ENCODE data around the gene MED28.
"Not testable (repeated sequence)": the region's sequence is repeated elsewhere in the genome, so short reads cannot be mapped to it uniquely, and the experiment has no call there.

Gene MED28

DNA sequence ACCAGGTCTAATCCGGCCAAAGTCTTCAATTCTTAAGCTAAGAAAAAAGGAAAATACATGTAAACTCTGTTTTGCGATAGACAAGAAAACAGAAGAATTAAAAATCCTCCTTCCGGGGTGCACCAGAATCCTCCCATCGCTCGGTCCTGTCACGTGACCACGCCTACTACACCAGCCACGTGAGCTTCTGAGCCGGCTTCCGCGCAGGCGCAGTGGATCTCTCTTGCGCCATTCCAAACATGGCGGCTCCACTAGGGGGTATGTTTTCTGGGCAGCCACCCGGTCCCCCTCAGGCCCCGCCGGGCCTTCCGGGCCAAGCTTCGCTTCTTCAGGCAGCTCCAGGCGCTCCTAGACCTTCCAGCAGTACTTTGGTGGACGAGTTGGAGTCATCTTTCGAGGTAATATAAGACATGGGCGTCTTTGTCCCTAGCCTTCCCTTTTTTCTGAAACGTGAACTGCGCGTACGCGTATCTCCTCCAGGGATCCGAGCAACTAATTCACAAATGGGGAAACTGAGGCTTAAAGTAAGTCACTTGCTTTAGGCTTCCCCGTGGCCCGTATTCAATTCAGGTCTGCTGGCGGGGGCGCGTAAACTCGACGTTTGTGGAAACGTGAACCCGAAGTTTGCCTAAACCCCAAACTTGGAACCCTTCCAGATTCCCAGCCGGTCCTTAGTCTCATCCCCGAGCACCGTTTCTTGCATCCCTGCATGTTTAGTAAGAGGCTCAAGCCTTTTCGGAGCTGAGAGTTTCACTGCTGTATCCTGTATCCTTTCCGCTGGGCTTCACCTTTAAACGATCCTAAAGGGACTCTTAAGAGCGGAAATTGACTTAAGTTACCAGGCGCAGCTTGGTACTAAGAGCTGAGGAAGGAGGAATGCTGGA, at the start of gene MED28:
TSS of gene MED28 (plus strand) at position 226 of the 884 bp plus-strand sequence. CDS start at position 240, 14 bp downstream.
- Histone ChIP-seq H4K20me1 (peaks cover 40 to 47% (median 46%) of the 10 kb centered on the region in 11 experiments), H3K27me3 (no peaks in the 10 kb centered on the region), H3K9ac (peak within 1 kb of the TSS; percentile 91 to 98 (median 96)), H3K4me1 (peaks cover 33 to 60% (median 53%) of the 10 kb centered on the region in 10 experiments), H3K4me3 (peak within 1 kb of the TSS; percentile 83 to 95 (median 87)), H3K27ac (peak within 1 kb of the TSS; percentile 88 to 97 (median 94)), H3K4me2 (peak within 1 kb of the TSS; percentile 78 to 97 (median 91)), H3K9me3 (replicated peaks in 1 of 11) (no peaks in the 10 kb centered on the region), H3K36me3 (peaks cover 36 to 45% (median 39%) of the 10 kb centered on the region in 11 experiments)
- peak in 8 of 11 experiments; percentile 12 to 64 (median 46); a peak in 7 of 22 replicates for TF ChIP-seq Cebpa-rat (IDR thresholded peaks at IDR 0.05)

- Histone ChIP-seq H3K27ac (no peak overlapping the region), H4K20me1 (no peaks in the 10 kb centered on the region), H3K36me3 (no peaks in the 10 kb centered on the region), H3K4me2 (no peak overlapping the region), H3K27me3 (no peaks in the 10 kb centered on the region), H3K4me1 (peaks cover 0 to 14% (median 0%) of the 10 kb centered on the region in 10 experiments; a peak in 7 of 20 replicates), H3K9me3 (replicated peaks in 1 of 11) (no peaks in the 10 kb centered on the region), H3K4me3 (no peak overlapping the region), H3K9ac (no peak overlapping the region)
- no peak for TF ChIP-seq Cebpa-rat (IDR thresholded peaks at IDR 0.05)
Measured at GRCh38 chr4:17565846-17566245, 48.6 kb upstream of the MED28 start.

GRCh38 chr4:17567271-17567670, 47.2 kb upstream of the MED28 start:
- no peak overlapping the region for H3K4me2 ChIP-seq
- no peaks in the 10 kb centered on the region for H3K4me1 ChIP-seq
- no peak overlapping the region for H3K27ac ChIP-seq
- H4K20me1 ChIP-seq = no peaks in the 10 kb centered on the region
- H3K9me3 ChIP-seq (replicated peaks in 1 of 11) = no peaks in the 10 kb centered on the region
- TF ChIP-seq Cebpa-rat (IDR thresholded peaks at IDR 0.05) = no peak
- no peaks in the 10 kb centered on the region for H3K36me3 ChIP-seq
- no peak overlapping the region for H3K4me3 ChIP-seq
- no peaks in the 10 kb centered on the region for H3K27me3 ChIP-seq
- H3K9ac ChIP-seq = no peak overlapping the region

GRCh38 chr4:17574206-17574605, 40.2 kb upstream of the MED28 start:
- peaks cover 13 to 25% (median 17%) of the 10 kb centered on the region in 10 experiments for H3K4me1 ChIP-seq

DNA sequence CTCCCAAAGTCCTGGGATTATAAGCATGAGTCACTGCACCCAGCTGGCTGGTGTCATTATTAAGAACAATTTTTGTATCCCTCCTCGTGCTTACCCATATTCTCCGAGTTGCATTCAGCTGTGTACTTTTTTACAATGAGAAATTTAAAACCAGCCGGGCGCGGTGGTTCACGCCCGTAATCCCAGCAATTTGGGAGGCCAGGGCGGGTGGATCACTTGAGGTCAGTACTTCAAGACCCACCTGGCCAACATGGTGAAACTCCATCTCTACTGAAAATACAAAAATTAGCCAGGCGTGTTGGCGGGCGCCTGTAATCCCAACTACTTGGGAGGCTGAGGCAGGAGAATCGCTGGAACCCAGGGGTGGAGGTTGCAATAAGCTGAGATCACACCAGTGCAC, 39.3 kb upstream of the MED28 start:
- not testable (repeated sequence) for H3K9ac ChIP-seq; H3K4me2 ChIP-seq; H3K4me3 ChIP-seq; H3K27me3 ChIP-seq; H3K27ac ChIP-seq; H3K9me3 ChIP-seq (replicated peaks in 1 of 11)
- Histone ChIP-seq H4K20me1 (peaks cover 0 to 28% (median 0%) of the 10 kb centered on the region in 11 experiments; a peak in 5 of 22 replicates), H3K36me3 (peaks cover 5 to 13% (median 9%) of the 10 kb centered on the region in 11 experiments; a peak in 11 of 22 replicates), H3K4me1 (peaks cover 22 to 34% (median 26%) of the 10 kb centered on the region in 10 experiments)

More at GRCh38 chr4:17574206-17574605, 40.2 kb upstream of the MED28 start:
- no peak overlapping the region for H3K4me2 ChIP-seq
- no peaks in the 10 kb centered on the region for H3K9me3 ChIP-seq (replicated peaks in 1 of 11)
- no peaks in the 10 kb centered on the region for H3K27me3 ChIP-seq
- no peak overlapping the region for H3K4me3 ChIP-seq
- no peak overlapping the region for H3K27ac ChIP-seq
- peaks cover 0 to 4% (median 1%) of the 10 kb centered on the region in 11 experiments; a peak in 5 of 22 replicates for H3K36me3 ChIP-seq
- H4K20me1 ChIP-seq = peaks cover 0 to 18% (median 0%) of the 10 kb centered on the region in 11 experiments; a peak in 4 of 22 replicates
- no peak for TF ChIP-seq Cebpa-rat (IDR thresholded peaks at IDR 0.05)
- no peak overlapping the region for H3K9ac ChIP-seq

DNA sequence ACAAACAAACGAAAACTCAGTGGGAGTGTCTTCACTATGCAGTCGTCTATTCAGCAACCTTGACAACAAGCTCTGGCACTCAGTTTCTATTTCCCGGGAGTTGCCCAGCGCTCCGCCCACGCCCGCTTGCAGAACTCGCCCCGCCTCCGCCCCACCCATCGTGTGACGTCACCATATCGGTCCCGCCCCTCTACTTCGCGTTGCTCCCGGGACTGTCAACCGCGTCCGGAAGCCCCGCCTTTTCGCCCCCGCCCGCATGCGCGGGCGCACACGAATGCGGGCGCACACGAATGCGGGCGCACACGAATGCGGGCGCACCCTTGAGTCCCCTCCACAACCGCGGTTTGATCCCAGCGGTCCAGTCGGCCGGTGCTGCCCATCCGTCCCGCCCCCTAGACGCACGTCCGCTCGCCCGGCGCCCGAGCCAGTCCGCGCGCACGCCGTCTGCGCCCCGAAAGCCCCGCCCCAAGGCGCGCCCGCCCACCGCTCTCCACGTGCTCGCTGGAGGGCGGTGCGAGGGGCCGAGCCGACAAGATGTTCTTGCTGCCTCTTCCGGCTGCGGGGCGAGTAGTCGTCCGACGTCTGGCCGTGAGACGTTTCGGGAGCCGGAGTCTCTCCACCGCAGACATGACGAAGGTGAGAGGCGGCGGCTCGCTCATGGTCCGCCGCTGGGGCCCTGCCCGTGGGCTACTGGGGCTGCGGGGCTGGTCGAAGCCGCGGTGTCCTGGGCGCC, 37.3 kb upstream of the MED28 start, which contains the start of gene LAP3:
TSS of gene LAP3 (plus strand) at position 267 of the 733 bp plus-strand sequence. CDS start at position 535, 268 bp downstream.
- no peaks in the 10 kb centered on the region for H3K27me3 ChIP-seq
- peak within 1 kb of the TSS; percentile 75 to 91 (median 85) for H3K4me3 ChIP-seq
- H3K36me3 ChIP-seq = peaks cover 23 to 30% (median 26%) of the 10 kb centered on the region in 11 experiments
- H3K9me3 ChIP-seq (replicated peaks in 1 of 11) = no peaks in the 10 kb centered on the region
- peaks cover 0 to 45% (median 0%) of the 10 kb centered on the region in 11 experiments; a peak in 7 of 22 replicates for H4K20me1 ChIP-seq
- peaks cover 39 to 46% (median 42%) of the 10 kb centered on the region in 10 experiments for H3K4me1 ChIP-seq
- H3K9ac ChIP-seq = peak within 1 kb of the TSS; percentile 87 to 98 (median 95)
- H3K27ac ChIP-seq = peak within 1 kb of the TSS; percentile 89 to 98 (median 95)
- H3K4me2 ChIP-seq = peak within 1 kb of the TSS; percentile 89 to 99 (median 95)
- TF ChIP-seq Cebpa-rat (IDR thresholded peaks at IDR 0.05) = no peak

DNA sequence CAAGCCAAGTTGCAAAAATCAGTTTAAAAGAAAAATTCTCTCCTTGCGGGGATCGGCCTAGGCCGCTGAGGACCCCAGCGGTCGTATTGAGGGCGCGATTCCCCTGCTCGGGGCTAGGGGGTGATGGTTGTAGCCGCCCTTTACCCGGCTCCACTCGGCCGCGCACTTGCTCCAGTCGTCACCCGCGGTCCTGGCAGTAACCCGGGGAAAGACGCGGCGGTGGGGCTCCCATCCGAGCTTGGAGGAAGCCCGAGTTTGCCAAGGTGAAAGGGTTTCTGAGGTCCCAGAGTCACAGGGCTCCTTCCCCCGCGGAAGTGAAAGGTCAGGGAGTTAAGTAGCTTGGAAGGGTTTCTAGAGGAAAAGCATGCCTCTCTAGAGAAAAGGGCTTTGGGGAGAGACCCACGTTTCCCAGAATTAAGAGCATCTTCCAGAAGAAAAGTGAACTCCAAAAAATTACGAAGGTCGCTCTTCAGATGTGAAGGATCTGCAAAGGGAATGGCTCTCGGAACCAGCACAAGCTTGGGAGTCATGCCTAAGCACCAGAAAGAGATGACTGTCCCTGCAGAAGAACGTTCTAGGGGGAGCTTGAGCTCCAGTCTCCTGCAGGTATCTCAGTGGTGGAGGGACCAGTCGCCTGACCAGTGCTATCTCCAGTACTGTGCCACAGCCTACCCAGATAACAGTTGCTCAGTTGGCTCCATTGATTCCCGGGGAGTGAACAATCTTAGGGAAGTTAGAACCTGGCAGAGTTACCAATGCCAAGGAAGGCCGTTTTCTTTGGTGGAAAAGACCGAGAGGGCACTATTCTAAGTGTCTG, 36.6 kb upstream of the MED28 start:
- Histone ChIP-seq H3K4me2 (peak overlapping the region; percentile 89 to 99 (median 95)), H3K9me3 (replicated peaks in 1 of 11) (no peaks in the 10 kb centered on the region), H3K4me3 (peak overlapping the region; percentile 75 to 91 (median 85)), H3K36me3 (peaks cover 31 to 38% (median 34%) of the 10 kb centered on the region in 11 experiments), H3K4me1 (peaks cover 39 to 51% (median 44%) of the 10 kb centered on the region in 10 experiments), H3K27ac (peak overlapping the region; percentile 89 to 98 (median 95)), H3K9ac (peak overlapping the region; percentile 87 to 98 (median 95)), H4K20me1 (peaks cover 0 to 45% (median 0%) of the 10 kb centered on the region in 11 experiments; a peak in 7 of 22 replicates), H3K27me3 (no peaks in the 10 kb centered on the region)
- TF ChIP-seq Cebpa-rat (IDR thresholded peaks at IDR 0.05) = no peak

DNA sequence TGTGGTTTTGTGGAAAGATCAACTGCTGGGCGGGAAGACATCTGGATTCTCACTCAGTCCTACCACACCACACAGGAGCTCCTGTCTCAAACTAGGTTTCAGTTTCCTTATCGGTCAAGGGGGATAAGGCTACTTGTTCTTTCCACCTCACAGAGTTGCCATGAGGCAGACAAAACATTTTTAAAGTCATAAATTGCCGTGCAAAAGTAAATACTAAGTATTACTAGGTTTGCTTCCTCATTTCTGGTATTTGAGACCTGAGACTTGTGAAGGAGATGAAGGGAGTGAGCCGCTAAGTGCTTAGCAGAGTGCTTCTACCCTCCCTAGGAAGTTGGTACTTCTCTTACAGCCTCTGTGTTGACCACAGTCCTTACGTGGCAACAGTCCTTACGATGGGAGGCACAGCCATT, 36.0 kb upstream of the MED28 start:
- peak overlapping the region; percentile 87 to 98 (median 95) for H3K9ac ChIP-seq
- peak overlapping the region; percentile 75 to 91 (median 85) for H3K4me3 ChIP-seq
- peaks cover 39 to 57% (median 44%) of the 10 kb centered on the region in 10 experiments for H3K4me1 ChIP-seq
- H3K36me3 ChIP-seq = peaks cover 37 to 44% (median 40%) of the 10 kb centered on the region in 11 experiments
- H4K20me1 ChIP-seq = peaks cover 0 to 45% (median 4%) of the 10 kb centered on the region in 11 experiments; a peak in 11 of 22 replicates
- H3K27me3 ChIP-seq = no peaks in the 10 kb centered on the region
- H3K9me3 ChIP-seq (replicated peaks in 1 of 11) = no peaks in the 10 kb centered on the region
- no peak for TF ChIP-seq Cebpa-rat (IDR thresholded peaks at IDR 0.05)
- H3K4me2 ChIP-seq = peak overlapping the region; percentile 89 to 99 (median 95)
- H3K27ac ChIP-seq = peak overlapping the region; percentile 89 to 98 (median 95)

Measured in BLaER1 treated with 17β-estradiol and CSF1 and Interleukin-3, amounts not matched to agents 10 nM and 100 nM (cell line).